Measurements from ENCODE around the gene TSPYL1.
A peak's percentile ranks its signal among the peaks of the same experiment; 100 is the strongest.
"Not testable (repeated sequence)": the region's sequence is repeated elsewhere in the genome, so short reads cannot be mapped to it uniquely, and the experiment has no call there.

The TSPYL1 gene

GRCh38 chr6:116309001-116309400 lies 29.3 kb upstream of the TSPYL1 start:
- DNase-seq: no peak
- no peak for TF ChIP-seq POLR2A (IDR thresholded peaks at IDR 0.05; ENCODE audit: low read length)
- no peak for TF ChIP-seq GATA1 (IDR thresholded peaks at IDR 0.05; ENCODE audit: low read depth, low read length)

GRCh38 chr6:116307633-116308032 lies 27.9 kb upstream of the TSPYL1 start:
- DNase-seq: no peak
- no peak for TF ChIP-seq POLR2A (IDR thresholded peaks at IDR 0.05; ENCODE audit: low read length)
- TF ChIP-seq GATA1 (IDR thresholded peaks at IDR 0.05; ENCODE audit: low read depth, low read length): no peak

- no peak for TF ChIP-seq POLR2A (IDR thresholded peaks at IDR 0.05; ENCODE audit: low read length)
- no peak for TF ChIP-seq GATA1 (IDR thresholded peaks at IDR 0.05; ENCODE audit: low read depth, low read length)
- no peak for DNase-seq
These were observed 27.3 kb upstream of the TSPYL1 start for GRCh38 chr6:116307001-116307400.

- TF ChIP-seq GATA1 (IDR thresholded peaks at IDR 0.05; ENCODE audit: low read depth, low read length) (no peak), POLR2A (IDR thresholded peaks at IDR 0.05; ENCODE audit: low read length) (no peak)
- DNase-seq: no peak
These were observed 24.9 kb upstream of the TSPYL1 start for GRCh38 chr6:116304538-116305097.

- TF ChIP-seq POLR2A (IDR thresholded peaks at IDR 0.05; ENCODE audit: low read length) (no peak), GATA1 (IDR thresholded peaks at IDR 0.05; ENCODE audit: low read depth, low read length) (no peak)
- DNase-seq: no peak
These were observed 21.4 kb upstream of the TSPYL1 start for GRCh38 chr6:116301104-116301503.

GRCh38 chr6:116300566-116300965 lies 20.8 kb upstream of the TSPYL1 start:
- TF ChIP-seq POLR2A (IDR thresholded peaks at IDR 0.05; ENCODE audit: low read length) (no peak), GATA1 (IDR thresholded peaks at IDR 0.05; ENCODE audit: low read depth, low read length) (no peak)
- DNase-seq: no peak

- TF ChIP-seq GATA1 (IDR thresholded peaks at IDR 0.05; ENCODE audit: low read depth, low read length) (no peak), POLR2A (IDR thresholded peaks at IDR 0.05; ENCODE audit: low read length) (no peak)
These were observed 19.2 kb upstream of the TSPYL1 start for GRCh38 chr6:116298973-116299372.

GRCh38 chr6:116298273-116298672 lies 18.5 kb upstream of the TSPYL1 start:
- TF ChIP-seq POLR2A (IDR thresholded peaks at IDR 0.05; ENCODE audit: low read length) (no peak), GATA1 (IDR thresholded peaks at IDR 0.05; ENCODE audit: low read depth, low read length) (no peak)
- DNase-seq: peak in 1 of 2 experiments; percentile 1

More at GRCh38 chr6:116298973-116299372, 19.2 kb upstream of the TSPYL1 start:
- DNase-seq: no peak

GRCh38 chr6:116292553-116292952 lies 12.8 kb upstream of the TSPYL1 start:
- no peak for TF ChIP-seq POLR2A (IDR thresholded peaks at IDR 0.05; ENCODE audit: low read length)
- TF ChIP-seq GATA1 (IDR thresholded peaks at IDR 0.05; ENCODE audit: low read depth, low read length): no peak
- no peak for DNase-seq

GRCh38 chr6:116291701-116292396 lies 12.1 kb upstream of the TSPYL1 start:
- TF ChIP-seq GATA1 (IDR thresholded peaks at IDR 0.05; ENCODE audit: low read depth, low read length) (no peak), POLR2A (IDR thresholded peaks at IDR 0.05; ENCODE audit: low read length) (no peak)
- no peak for DNase-seq

- no peak for TF ChIP-seq GATA1 (IDR thresholded peaks at IDR 0.05; ENCODE audit: low read depth, low read length)
- no peak for TF ChIP-seq POLR2A (IDR thresholded peaks at IDR 0.05; ENCODE audit: low read length)
- no peak for DNase-seq
These were observed 11.1 kb upstream of the TSPYL1 start for GRCh38 chr6:116290799-116291198.

GRCh38 chr6:116289876-116290275 lies 10.1 kb upstream of the TSPYL1 start:
- no peak for DNase-seq
- TF ChIP-seq GATA1 (IDR thresholded peaks at IDR 0.05; ENCODE audit: low read depth, low read length) (no peak), POLR2A (IDR thresholded peaks at IDR 0.05; ENCODE audit: low read length) (no peak)

- no peak for TF ChIP-seq GATA1 (IDR thresholded peaks at IDR 0.05; ENCODE audit: low read depth, low read length)
- TF ChIP-seq POLR2A (IDR thresholded peaks at IDR 0.05; ENCODE audit: low read length): no peak
- peak; percentile 51 to 71 for DNase-seq
These were observed 8.1 kb upstream of the TSPYL1 start for GRCh38 chr6:116287689-116288282.

- no peak for DNase-seq
- no peak for TF ChIP-seq GATA1 (IDR thresholded peaks at IDR 0.05; ENCODE audit: low read depth, low read length)
- no peak for TF ChIP-seq POLR2A (IDR thresholded peaks at IDR 0.05; ENCODE audit: low read length)
These were observed 7.1 kb upstream of the TSPYL1 start for GRCh38 chr6:116286773-116287358.

GRCh38 chr6:116284984-116285383 lies 5.3 kb upstream of the TSPYL1 start:
- not testable (repeated sequence) for DNase-seq

All from erythroblast (primary cell).